Fibroblast of the aortic adventitia (primary cell): ENCODE data around the gene IDI2. TPM values are rescaled to one million over a fixed set of nuclear protein-coding genes. Genes with fewer than 3 reads are reported as not detected.

Experiments
- DNase-seq: peaks from one replicate; pipeline ENCODE4 v3.0.0-alpha.2; 2010; ENCODE audit warnings: low read depth
- H3K4me3 ChIP-seq: 2 replicates; pipeline ENCODE4 v1.5.1; 2011; ENCODE audit warnings: low read depth, mild to moderate bottlenecking, control low read depth, low read length, moderate library complexity
- CTCF ChIP-seq: IDR thresholded peaks from 2 replicates; pipeline ENCODE4 v1.5.1; 2011; ENCODE audit warnings: mild to moderate bottlenecking, low read length, control low read depth, inconsistent platforms; ENCODE audit not compliant: insufficient read depth
- total RNA-seq: library from RNA; depleted of rRNA; stranded (reverse); fragments of >200 nt; gene quantifications from 2 replicates; pipeline ENCODE4 v1.2.3, GENCODE V29; 2012; ENCODE audit warnings: low replicate concordance

Gene IDI2
- total RNA-seq, 1 donor, result not detected

GRCh38 chr10:974785-975074 is 50.9 kb downstream of the IDI2 start:
- no peak for TF ChIP-seq CTCF
- no peak overlapping the region for H3K4me3 ChIP-seq
- no peak for DNase-seq

- H3K4me3 ChIP-seq, result no peak overlapping the region
- TF ChIP-seq CTCF, result no peak
- peak; percentile 27 for DNase-seq
Observed at GRCh38 chr10:974038-974784, 51.4 kb downstream of the IDI2 start.

GRCh38 chr10:972763-973162 is 52.9 kb downstream of the IDI2 start:
- no peak overlapping the region for H3K4me3 ChIP-seq
- no peak for TF ChIP-seq CTCF
- no peak for DNase-seq

DNA sequence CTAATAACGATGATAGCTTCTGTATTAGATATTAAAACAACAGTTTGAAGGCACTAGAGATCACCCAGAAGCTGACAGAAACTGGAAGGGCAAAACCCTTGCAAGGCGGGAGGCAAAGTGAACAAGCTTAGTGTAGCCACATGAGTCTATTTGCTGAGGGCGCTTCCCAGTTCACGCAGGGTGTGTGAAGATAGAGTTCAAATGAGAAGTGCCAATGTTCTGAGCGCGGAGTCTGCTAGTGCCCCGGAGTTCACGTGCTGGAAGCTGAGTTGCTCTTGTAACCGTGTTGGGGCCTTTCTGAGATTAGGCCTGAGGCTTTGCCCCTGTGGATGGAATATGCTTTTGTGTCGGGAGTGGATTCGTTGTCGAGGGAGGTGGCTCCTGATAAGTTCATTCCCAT is 54.0 kb downstream of the IDI2 start:
- no peak overlapping the region for H3K4me3 ChIP-seq
- DNase-seq, result no peak

DNA sequence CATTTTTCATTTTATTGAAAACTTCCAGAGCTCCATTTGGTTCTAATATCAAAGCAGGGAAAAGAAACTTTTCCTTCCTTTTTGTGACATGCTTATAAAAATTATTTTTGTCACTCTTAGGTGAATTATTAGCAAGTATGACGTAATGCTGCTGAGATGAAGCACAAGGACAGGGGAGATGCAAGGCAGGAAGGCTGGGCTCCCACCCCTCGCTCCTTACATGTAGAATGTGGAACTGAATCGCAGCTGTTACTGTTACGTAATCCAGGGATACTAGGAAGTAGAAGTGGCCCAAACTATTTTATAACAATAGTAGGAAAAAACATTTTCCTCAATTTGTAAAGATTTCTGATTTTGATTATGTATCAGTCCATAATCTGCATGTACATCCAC is 54.5 kb downstream of the IDI2 start:
- no peak overlapping the region for H3K4me3 ChIP-seq
- no peak for TF ChIP-seq CTCF
- peak; percentile 33 for DNase-seq

More for the DNA sequence above, 54.0 kb downstream of the IDI2 start:
- no peak for TF ChIP-seq CTCF

GRCh38 chr10:970311-971149 is 55.1 kb downstream of the IDI2 start:
- no peak for DNase-seq
- no peak overlapping the region for H3K4me3 ChIP-seq
- no peak for TF ChIP-seq CTCF
